ENCODE data around the gene ITGA1.

DNA sequence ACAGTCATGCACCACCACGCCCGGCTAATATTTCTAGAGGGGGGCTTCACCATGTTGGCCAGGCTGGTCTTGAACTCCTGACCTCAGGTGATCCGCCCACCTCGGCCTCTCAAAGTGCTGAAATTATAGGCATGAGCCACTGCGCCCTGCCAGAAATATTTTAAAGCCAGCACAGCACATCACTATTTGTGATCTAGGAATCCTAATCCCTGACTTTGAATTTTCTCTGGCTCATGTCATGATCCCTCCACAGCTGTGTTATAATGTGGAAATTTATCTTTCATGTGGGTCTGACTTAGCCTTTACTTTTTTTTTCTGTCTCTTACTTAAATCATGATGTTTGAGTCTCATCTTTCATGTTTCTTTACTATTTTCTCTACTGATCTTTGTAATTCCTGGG lies 18.7 kb upstream of the ITGA1 start:
- TF ChIP-seq, protein P1, sequence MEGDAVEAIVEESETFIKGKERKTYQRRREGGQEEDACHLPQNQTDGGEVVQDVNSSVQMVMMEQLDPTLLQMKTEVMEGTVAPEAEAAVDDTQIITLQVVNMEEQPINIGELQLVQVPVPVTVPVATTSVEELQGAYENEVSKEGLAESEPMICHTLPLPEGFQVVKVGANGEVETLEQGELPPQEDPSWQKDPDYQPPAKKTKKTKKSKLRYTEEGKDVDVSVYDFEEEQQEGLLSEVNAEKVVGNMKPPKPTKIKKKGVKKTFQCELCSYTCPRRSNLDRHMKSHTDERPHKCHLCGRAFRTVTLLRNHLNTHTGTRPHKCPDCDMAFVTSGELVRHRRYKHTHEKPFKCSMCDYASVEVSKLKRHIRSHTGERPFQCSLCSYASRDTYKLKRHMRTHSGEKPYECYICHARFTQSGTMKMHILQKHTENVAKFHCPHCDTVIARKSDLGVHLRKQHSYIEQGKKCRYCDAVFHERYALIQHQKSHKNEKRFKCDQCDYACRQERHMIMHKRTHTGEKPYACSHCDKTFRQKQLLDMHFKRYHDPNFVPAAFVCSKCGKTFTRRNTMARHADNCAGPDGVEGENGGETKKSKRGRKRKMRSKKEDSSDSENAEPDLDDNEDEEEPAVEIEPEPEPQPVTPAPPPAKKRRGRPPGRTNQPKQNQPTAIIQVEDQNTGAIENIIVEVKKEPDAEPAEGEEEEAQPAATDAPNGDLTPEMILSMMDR (IDR thresholded peaks at IDR 0.05): no peak
- TF ChIP-seq ZFX (IDR thresholded peaks at IDR 0.05; ENCODE audit: borderline replicate concordance): no peak
